Neural cell (in vitro differentiated cells): ENCODE results near the gene RABGAP1L.

Experiments
- EP300 ChIP-seq: fragments of 450-650 bp; conservative IDR thresholded peaks from 2 replicates; pipeline ENCODE4 v1.6.1; 2014; ENCODE audit warnings: antibody characterized with exemption, mild to moderate bottlenecking, moderate library complexity; ENCODE audit not compliant: poor library complexity, severe bottlenecking
- EZH2 ChIP-seq: fragments of 200-600, 300-800 bp; shearing (Covaris generic), sonication (generic); IDR thresholded peaks from 2 replicates; pipeline ENCODE4 v1.6.1; 2014; ENCODE audit warnings: antibody characterized with exemption, low read length, borderline replicate concordance, mild to moderate bottlenecking; ENCODE audit not compliant: insufficient read depth, poor library complexity, severe bottlenecking
- MXI1 ChIP-seq: fragments of 450-650 bp; conservative IDR thresholded peaks from 2 replicates; pipeline ENCODE4 v1.6.1; 2014; ENCODE audit warnings: antibody characterized with exemption, mild to moderate bottlenecking; ENCODE audit not compliant: poor library complexity, severe bottlenecking
- POLR2AphosphoS5 ChIP-seq: IDR thresholded peaks from 2 replicates; pipeline ENCODE4 v1.6.1; 2012
- RAD21 ChIP-seq: fragments of 450-650 bp; conservative IDR thresholded peaks from 2 replicates; pipeline ENCODE4 v1.6.1; 2014; ENCODE audit warnings: antibody characterized with exemption, mild to moderate bottlenecking, moderate library complexity
- SMC3 ChIP-seq: fragments of 450-650 bp; conservative IDR thresholded peaks from 2 replicates; pipeline ENCODE4 v1.6.1; 2014; ENCODE audit warnings: antibody characterized with exemption, mild to moderate bottlenecking, moderate library complexity; ENCODE audit not compliant: poor library complexity
- TAF1 ChIP-seq: IDR thresholded peaks from 2 replicates; pipeline ENCODE4 v1.6.1; 2012; ENCODE audit warnings: low read depth
- TF ChIP-seq, protein P1 (sequence below): fragments of 450-650 bp; IDR thresholded peaks from 2 replicates; pipeline ENCODE4 v1.5.1; 2014; ENCODE audit warnings: antibody characterized with exemption, mild to moderate bottlenecking, moderate library complexity; ENCODE audit not compliant: poor library complexity, severe bottlenecking
- TF ChIP-seq, protein P2 (sequence below): IDR thresholded peaks from 2 replicates; pipeline ENCODE4 v1.6.1; 2012; ENCODE audit warnings: borderline replicate concordance

DNA sequence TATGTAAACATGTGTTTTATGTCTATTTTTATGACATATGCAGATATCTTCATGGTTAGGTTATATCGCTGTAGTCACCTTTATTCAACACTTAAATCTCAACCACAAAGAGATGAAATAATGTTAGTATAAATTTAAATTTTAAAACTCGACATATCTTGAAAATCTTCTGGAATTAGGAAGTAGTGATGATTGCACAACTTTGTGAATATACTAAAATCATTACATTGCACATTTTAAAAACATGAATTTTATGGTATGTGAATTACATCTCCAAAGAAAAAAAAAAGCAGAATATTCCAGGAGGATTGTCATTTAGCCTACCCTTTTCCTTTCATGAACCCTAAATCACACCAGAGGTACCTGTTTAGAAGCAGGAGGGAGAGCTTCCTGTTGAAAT lies 801.0 kb downstream of the RABGAP1L start:
- TF ChIP-seq RAD21 (no peak), EZH2 (no peak), POLR2AphosphoS5 (no peak), EP300 (no peak), TAF1 (no peak), SMC3 (no peak), MXI1 (no peak)
- TF ChIP-seq, protein P1, sequence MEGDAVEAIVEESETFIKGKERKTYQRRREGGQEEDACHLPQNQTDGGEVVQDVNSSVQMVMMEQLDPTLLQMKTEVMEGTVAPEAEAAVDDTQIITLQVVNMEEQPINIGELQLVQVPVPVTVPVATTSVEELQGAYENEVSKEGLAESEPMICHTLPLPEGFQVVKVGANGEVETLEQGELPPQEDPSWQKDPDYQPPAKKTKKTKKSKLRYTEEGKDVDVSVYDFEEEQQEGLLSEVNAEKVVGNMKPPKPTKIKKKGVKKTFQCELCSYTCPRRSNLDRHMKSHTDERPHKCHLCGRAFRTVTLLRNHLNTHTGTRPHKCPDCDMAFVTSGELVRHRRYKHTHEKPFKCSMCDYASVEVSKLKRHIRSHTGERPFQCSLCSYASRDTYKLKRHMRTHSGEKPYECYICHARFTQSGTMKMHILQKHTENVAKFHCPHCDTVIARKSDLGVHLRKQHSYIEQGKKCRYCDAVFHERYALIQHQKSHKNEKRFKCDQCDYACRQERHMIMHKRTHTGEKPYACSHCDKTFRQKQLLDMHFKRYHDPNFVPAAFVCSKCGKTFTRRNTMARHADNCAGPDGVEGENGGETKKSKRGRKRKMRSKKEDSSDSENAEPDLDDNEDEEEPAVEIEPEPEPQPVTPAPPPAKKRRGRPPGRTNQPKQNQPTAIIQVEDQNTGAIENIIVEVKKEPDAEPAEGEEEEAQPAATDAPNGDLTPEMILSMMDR, result no peak
- TF ChIP-seq, protein P2, sequence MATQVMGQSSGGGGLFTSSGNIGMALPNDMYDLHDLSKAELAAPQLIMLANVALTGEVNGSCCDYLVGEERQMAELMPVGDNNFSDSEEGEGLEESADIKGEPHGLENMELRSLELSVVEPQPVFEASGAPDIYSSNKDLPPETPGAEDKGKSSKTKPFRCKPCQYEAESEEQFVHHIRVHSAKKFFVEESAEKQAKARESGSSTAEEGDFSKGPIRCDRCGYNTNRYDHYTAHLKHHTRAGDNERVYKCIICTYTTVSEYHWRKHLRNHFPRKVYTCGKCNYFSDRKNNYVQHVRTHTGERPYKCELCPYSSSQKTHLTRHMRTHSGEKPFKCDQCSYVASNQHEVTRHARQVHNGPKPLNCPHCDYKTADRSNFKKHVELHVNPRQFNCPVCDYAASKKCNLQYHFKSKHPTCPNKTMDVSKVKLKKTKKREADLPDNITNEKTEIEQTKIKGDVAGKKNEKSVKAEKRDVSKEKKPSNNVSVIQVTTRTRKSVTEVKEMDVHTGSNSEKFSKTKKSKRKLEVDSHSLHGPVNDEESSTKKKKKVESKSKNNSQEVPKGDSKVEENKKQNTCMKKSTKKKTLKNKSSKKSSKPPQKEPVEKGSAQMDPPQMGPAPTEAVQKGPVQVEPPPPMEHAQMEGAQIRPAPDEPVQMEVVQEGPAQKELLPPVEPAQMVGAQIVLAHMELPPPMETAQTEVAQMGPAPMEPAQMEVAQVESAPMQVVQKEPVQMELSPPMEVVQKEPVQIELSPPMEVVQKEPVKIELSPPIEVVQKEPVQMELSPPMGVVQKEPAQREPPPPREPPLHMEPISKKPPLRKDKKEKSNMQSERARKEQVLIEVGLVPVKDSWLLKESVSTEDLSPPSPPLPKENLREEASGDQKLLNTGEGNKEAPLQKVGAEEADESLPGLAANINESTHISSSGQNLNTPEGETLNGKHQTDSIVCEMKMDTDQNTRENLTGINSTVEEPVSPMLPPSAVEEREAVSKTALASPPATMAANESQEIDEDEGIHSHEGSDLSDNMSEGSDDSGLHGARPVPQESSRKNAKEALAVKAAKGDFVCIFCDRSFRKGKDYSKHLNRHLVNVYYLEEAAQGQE, result no peak
